ENCODE results near the gene BPIFB6.

BPIFB6 gene

GRCh38 chr20:32991792-32992641 lies 39.4 kb upstream of the BPIFB6 start:
- H3K4me1 Mint-ChIP-seq: peaks cover 36% of the 10 kb centered on the region
- H3K36me3 Mint-ChIP-seq: peaks cover 17% of the 10 kb centered on the region
- H3K27ac Mint-ChIP-seq: peak overlapping the region; percentile 49
- H3K4me3 Mint-ChIP-seq: peak overlapping the region; percentile 38
- ATAC-seq: peak; percentile 71
- H3K27me3 Mint-ChIP-seq: no peaks in the 10 kb centered on the region
- H3K9me3 Mint-ChIP-seq: peaks cover 13% of the 10 kb centered on the region

- Mint-ChIP-seq H3K4me3 (no peak overlapping the region), H3K9me3 (peaks cover 13% of the 10 kb centered on the region), H3K4me1 (peaks cover 33% of the 10 kb centered on the region), H3K36me3 (peaks cover 17% of the 10 kb centered on the region), H3K27ac (peak overlapping the region; percentile 12), H3K27me3 (no peaks in the 10 kb centered on the region)
- ATAC-seq: no peak
Measured at GRCh38 chr20:32993496-32994050, 37.9 kb upstream of the BPIFB6 start.

GRCh38 chr20:32995802-32996201 lies 35.6 kb upstream of the BPIFB6 start:
- Mint-ChIP-seq H3K4me3 (no peak overlapping the region), H3K9me3 (peaks cover 13% of the 10 kb centered on the region), H3K36me3 (peaks cover 17% of the 10 kb centered on the region), H3K27me3 (no peaks in the 10 kb centered on the region), H3K4me1 (peaks cover 40% of the 10 kb centered on the region), H3K27ac (no peak overlapping the region)
- ATAC-seq: no peak

- Mint-ChIP-seq H3K27ac (no peak overlapping the region), H3K27me3 (no peaks in the 10 kb centered on the region), H3K36me3 (peaks cover 13% of the 10 kb centered on the region), H3K4me1 (peaks cover 23% of the 10 kb centered on the region), H3K9me3 (peaks cover 13% of the 10 kb centered on the region), H3K4me3 (no peak overlapping the region)
- ATAC-seq: no peak
Measured at GRCh38 chr20:32997431-32997830, 34.0 kb upstream of the BPIFB6 start.

- Mint-ChIP-seq H3K27ac (no peak overlapping the region), H3K9me3 (peaks cover 12% of the 10 kb centered on the region), H3K27me3 (no peaks in the 10 kb centered on the region), H3K36me3 (peaks cover 11% of the 10 kb centered on the region), H3K4me3 (no peak overlapping the region), H3K4me1 (peaks cover 14% of the 10 kb centered on the region)
- ATAC-seq: no peak
Measured at GRCh38 chr20:32999603-33000250, 31.7 kb upstream of the BPIFB6 start.

- Mint-ChIP-seq H3K9me3 (peaks cover 10% of the 10 kb centered on the region), H3K4me1 (peaks cover 14% of the 10 kb centered on the region), H3K36me3 (peaks cover 11% of the 10 kb centered on the region), H3K27ac (no peak overlapping the region), H3K4me3 (no peak overlapping the region), H3K27me3 (no peaks in the 10 kb centered on the region)
- no peak for ATAC-seq
Measured at GRCh38 chr20:33000802-33001466, 30.5 kb upstream of the BPIFB6 start.

- H3K27me3 Mint-ChIP-seq: no peaks in the 10 kb centered on the region
- H3K36me3 Mint-ChIP-seq: peaks cover 5% of the 10 kb centered on the region
- no peak overlapping the region for H3K4me3 Mint-ChIP-seq
- peaks cover 4% of the 10 kb centered on the region for H3K9me3 Mint-ChIP-seq
- ATAC-seq: no peak
- H3K4me1 Mint-ChIP-seq: peaks cover 12% of the 10 kb centered on the region
- H3K27ac Mint-ChIP-seq: no peak overlapping the region
Measured at GRCh38 chr20:33002087-33002808, 29.2 kb upstream of the BPIFB6 start.

- ATAC-seq: no peak
- Mint-ChIP-seq H3K4me1 (peaks cover 14% of the 10 kb centered on the region), H3K27me3 (no peaks in the 10 kb centered on the region), H3K9me3 (peaks cover 4% of the 10 kb centered on the region), H3K27ac (no peak within 1 kb of the TSS), H3K36me3 (peaks cover 5% of the 10 kb centered on the region), H3K4me3 (no peak within 1 kb of the TSS)
Measured at GRCh38 chr20:33004141-33004751, 27.2 kb upstream of the BPIFB6 start, which contains the start of gene SUN5. TSS of gene SUN5 (minus strand) at chr20:33004433. CDS start at chr20:33004340, 93 bp downstream.

GRCh38 chr20:33005132-33005566 lies 26.3 kb upstream of the BPIFB6 start:
- Mint-ChIP-seq H3K36me3 (peaks cover 5% of the 10 kb centered on the region), H3K27me3 (no peaks in the 10 kb centered on the region), H3K4me3 (no peak overlapping the region), H3K4me1 (peaks cover 11% of the 10 kb centered on the region), H3K9me3 (peaks cover 4% of the 10 kb centered on the region), H3K27ac (no peak overlapping the region)
- no peak for ATAC-seq

GRCh38 chr20:33005908-33006775 lies 25.3 kb upstream of the BPIFB6 start:
- ATAC-seq: no peak
- Mint-ChIP-seq H3K9me3 (peaks cover 4% of the 10 kb centered on the region), H3K4me1 (peaks cover 8% of the 10 kb centered on the region), H3K36me3 (peaks cover 5% of the 10 kb centered on the region), H3K27me3 (no peaks in the 10 kb centered on the region), H3K27ac (no peak overlapping the region), H3K4me3 (no peak overlapping the region)

- peaks cover 4% of the 10 kb centered on the region for H3K9me3 Mint-ChIP-seq
- H3K27me3 Mint-ChIP-seq: no peaks in the 10 kb centered on the region
- peaks cover 8% of the 10 kb centered on the region for H3K4me1 Mint-ChIP-seq
- peaks cover 5% of the 10 kb centered on the region for H3K36me3 Mint-ChIP-seq
- no peak overlapping the region for H3K27ac Mint-ChIP-seq
- ATAC-seq: no peak
- no peak overlapping the region for H3K4me3 Mint-ChIP-seq
Measured at GRCh38 chr20:33006776-33007375, 24.6 kb upstream of the BPIFB6 start.

GRCh38 chr20:33007376-33008335 lies 23.8 kb upstream of the BPIFB6 start, which contains the start of gene BPIFB2:
TSS of gene BPIFB2 (plus strand) at chr20:33007704. CDS start at chr20:33008575, 871 bp downstream.
- Mint-ChIP-seq H3K27me3 (no peaks in the 10 kb centered on the region), H3K36me3 (peaks cover 5% of the 10 kb centered on the region)
- no peak for ATAC-seq

More at GRCh38 chr20:33007376-33008335, 23.8 kb upstream of the BPIFB6 start, which contains the start of gene BPIFB2:
- no peak within 1 kb of the TSS for H3K4me3 Mint-ChIP-seq
- peaks cover 8% of the 10 kb centered on the region for H3K4me1 Mint-ChIP-seq
- H3K9me3 Mint-ChIP-seq: peaks cover 4% of the 10 kb centered on the region
- no peak within 1 kb of the TSS for H3K27ac Mint-ChIP-seq
